GM12878 (cell line): ENCODE data around the gene KCNN1. TPM values are rescaled to one million over a fixed set of nuclear protein-coding genes. Genes with fewer than 3 reads are reported as not detected.

ENCODE experiments used
- ATAC-seq: fragments of 200-7000 bp; cut with Tn5 transposase; 3 replicates; pipeline ENCODE4 v1.9.1; 2020; ENCODE audit warnings: mild to moderate bottlenecking, moderate library complexity
- BruUV-seq: library from RNA; stranded (reverse); fragments of 400-500 nt; replicated peaks from 2 replicates; lab custom pipeline; 2021; lab: Mats Ljungman, UMichigan
- CTCF ChIA-PET: fragments of 300-600 bp; sonication (Branson Sonifier 250); formaldehyde crosslinking; extraction: SDS; loops from one replicate; lab custom pipeline; 2021; ENCODE audit warnings: inconsistent platforms; lab: Yijun Ruan, JAX
- POLR2A ChIA-PET: fragments of 350-600 bp; formaldehyde crosslinking; extraction: SDS; loops from one replicate; lab custom pipeline; 2021; ENCODE audit warnings: inconsistent platforms; lab: Charles Lee
- RAD21 ChIA-PET: fragments of 300-600 bp; sonication (Branson Sonifier 250); formaldehyde crosslinking; loops from one replicate; lab custom pipeline; 2023; ENCODE audit warnings: antibody characterized with exemption; ENCODE audit not compliant: unreplicated experiment; lab: Charles Lee
- SMC1A ChIA-PET: fragments of 300-600 bp; sonication (Branson Sonifier 250); formaldehyde crosslinking; loops from one replicate; lab custom pipeline; 2023; ENCODE audit not compliant: unreplicated experiment, uncharacterized antibody; lab: Charles Lee
- DNase-seq: peaks from one replicate; pipeline ENCODE4 v3.0.0-alpha.2; 2011; ENCODE audit warnings: low read depth, low spot score
- FAIRE-seq: peaks from 3 replicates; lab custom pipeline; 2011; peaks lifted over from hg19 to GRCh38; lab: Jason Lieb, UNC
- H2AFZ ChIP-seq: 2 replicates; pipeline ENCODE4 v1.6.0; 2011; ENCODE audit warnings: low read depth, low read length, control low read depth; ENCODE audit not compliant: control insufficient read depth
- H3K27ac ChIP-seq: 2 replicates; pipeline ENCODE4 v1.5.1; 2011; ENCODE audit warnings: control low read depth; ENCODE audit not compliant: control insufficient read depth, insufficient read depth
- H3K27me3 ChIP-seq, 2 experiments: replicated peaks in 1 of 2; 2 replicates each; pipeline versions ENCODE4 v1.6.0 to v1.6.1; 2011; ENCODE audit warnings: low read length in 1 of 2; ENCODE audit not compliant: control insufficient read depth in 2 of 2, insufficient read depth in 2 of 2
- H3K36me3 ChIP-seq, 2 experiments: 2 replicates each; pipeline ENCODE4 v1.5.1; 2011; ENCODE audit warnings: low read length in 1 of 2; ENCODE audit not compliant: control insufficient read depth in 2 of 2, insufficient read depth in 2 of 2
- H3K4me1 ChIP-seq: 2 replicates; pipeline ENCODE4 v1.6.1; 2011; ENCODE audit warnings: mild to moderate bottlenecking, low read length, moderate library complexity, mixed read lengths; ENCODE audit not compliant: control insufficient read depth, insufficient read depth
- H3K4me2 ChIP-seq: 2 replicates; pipeline ENCODE4 v1.6.0; 2011; ENCODE audit warnings: control low read depth; ENCODE audit not compliant: control insufficient read depth, insufficient read depth
- H3K4me3 ChIP-seq: fragments of 200-600 bp; sonication (generic); 2 replicates; pipeline ENCODE4 v1.5.1; 2016
- H3K79me2 ChIP-seq: 2 replicates; pipeline ENCODE4 v1.6.0; 2011; ENCODE audit warnings: low read length; ENCODE audit not compliant: control insufficient read depth, insufficient read depth
- H3K9ac ChIP-seq: 2 replicates; pipeline ENCODE4 v1.8.0; 2011; ENCODE audit warnings: low read length, control low read depth, mixed read lengths; ENCODE audit not compliant: control insufficient read depth, insufficient read depth
- H3K9me3 ChIP-seq: replicated peaks from 3 replicates; pipeline ENCODE4 v1.5.1; 2011; ENCODE audit warnings: mild to moderate bottlenecking, low read length; ENCODE audit not compliant: control insufficient read depth, insufficient read depth
- H4K20me1 ChIP-seq: 2 replicates; pipeline ENCODE4 v1.6.0; 2011; ENCODE audit not compliant: control insufficient read depth, insufficient read depth
- BACH1 ChIP-seq: fragments of 450-650 bp; IDR thresholded peaks from 2 replicates; pipeline ENCODE4 v1.6.1; 2017; ENCODE audit warnings: mild to moderate bottlenecking, borderline replicate concordance
- BHLHE40 ChIP-seq, 2 experiments: fragments of 450-650 bp in 1 of 2; IDR thresholded peaks; 2 replicates each; pipeline ENCODE4 v1.6.1; 2011 to 2017; ENCODE audit warnings: low read depth in 2 of 2, borderline replicate concordance in 1 of 2, improper control_type of control experiment in 1 of 2, low read length in 1 of 2, mild to moderate bottlenecking in 1 of 2
- EED ChIP-seq: sonication (generic); IDR thresholded peaks from 2 replicates; pipeline ENCODE4 v1.6.1; 2016; ENCODE audit warnings: antibody characterized with exemption, low read depth
- EGR1 ChIP-seq, 2 experiments: IDR thresholded peaks; 1 replicate in 1 of 2; 2 replicates in 1 of 2; pipeline ENCODE4 v1.6.1; 2011 to 2012; ENCODE audit warnings: low read depth in 2 of 2, low read length in 2 of 2, borderline replicate concordance in 1 of 2, mild to moderate bottlenecking in 1 of 2, moderate library complexity in 1 of 2
- ETV6 ChIP-seq, 2 experiments: fragments of 450-650 bp in 1 of 2; IDR thresholded peaks in 1 of 2; conservative IDR thresholded peaks in 1 of 2; 2 replicates each; pipeline ENCODE4 v1.6.1; 2014; ENCODE audit warnings: antibody characterized with exemption in 1 of 2, borderline replicate concordance in 1 of 2, low read depth in 1 of 2, mild to moderate bottlenecking in 1 of 2, moderate library complexity in 1 of 2
- IKZF1 ChIP-seq: fragments of 450-650 bp; conservative IDR thresholded peaks from 2 replicates; pipeline ENCODE4 v1.6.1; 2017; ENCODE audit warnings: antibody characterized with exemption, mild to moderate bottlenecking
- IKZF2 ChIP-seq, 2 experiments: fragments of 450-650 bp; IDR thresholded peaks; 2 replicates each; pipeline ENCODE4 v1.6.1; 2017; ENCODE audit warnings: mild to moderate bottlenecking in 2 of 2, moderate library complexity in 2 of 2
- JUND ChIP-seq: IDR thresholded peaks from 2 replicates; pipeline ENCODE4 v1.6.1; 2012; ENCODE audit warnings: low read depth, mild to moderate bottlenecking, low read length, improper control_type of control experiment, moderate library complexity
- LARP7 ChIP-seq: fragments of 450-650 bp; IDR thresholded peaks from 2 replicates; pipeline ENCODE4 v1.6.1; 2017; ENCODE audit warnings: mild to moderate bottlenecking
- PAX5 ChIP-seq: IDR thresholded peaks from 2 replicates; pipeline ENCODE4 v1.6.1; 2011; ENCODE audit warnings: low read depth, low read length, borderline replicate concordance
- WGBS: methylation state at CpG from one replicate; pipeline ENCODE4 v1.1.6; 2016; ENCODE audit warnings: low lambda C conversion rate; ENCODE audit not compliant: insufficient replicate concordance, insufficient coverage; ENCODE audit errors: missing lambda C conversion rate; 5-methylcytosine and 5-hydroxymethylcytosine counted together
- in situ Hi-C: fragments of 300-500 bp; cut with MboI; formaldehyde crosslinking; loops from 9 replicates; pipeline ENCODE4 v1.14.3; 2018; ENCODE audit warnings: mixed read lengths
- intact Hi-C: fragments of 100-400 bp; cut with micrococcal nuclease; formaldehyde crosslinking; loops from one replicate; pipeline ENCODE4 v1.14.2; 2022; ENCODE audit not compliant: unreplicated experiment
- polyA plus RNA-seq, 11 experiments: library from polyadenylated mRNA; depleted of rRNA in 4 of 11; unstranded in 6 of 11; stranded (reverse) in 5 of 11; fragments of >200 nt; fragmentation: Nextera tagmentation in 4 of 11; fragmentation: Illumina TruSeq in 1 of 11; extraction: Ambion mirVana in 4 of 11; extraction: Trizol in 1 of 11; gene quantifications; 1 replicate in 1 of 11; 2 replicates in 10 of 11; pipeline versions ENCODE4 v1.2.1 to v1.2.3, GENCODE V29; 2011 to 2016; ENCODE audit warnings: inconsistent platforms in 2 of 11, missing spikeins in 2 of 11, low read depth in 1 of 11
- total RNA-seq, 4 experiments: library from RNA; depleted of rRNA in 3 of 4; stranded (reverse); fragments of >200 nt in 3 of 4; fragmentation: Illumina TruSeq in 1 of 4; extraction: Trizol in 1 of 4; gene quantifications; 2 replicates each; pipeline versions ENCODE4 v1.2.1 to v1.2.3, GENCODE V29; 2013 to 2021
- TF ChIP-seq, protein P1 (sequence below): fragments of 450-650 bp; IDR thresholded peaks from 2 replicates; pipeline ENCODE4 v1.6.1; 2016; ENCODE audit warnings: mild to moderate bottlenecking
- TF ChIP-seq, protein P2 (sequence below): fragments of 450-650 bp; IDR thresholded peaks from 2 replicates; pipeline ENCODE4 v1.6.1; 2017; ENCODE audit warnings: low read depth, mild to moderate bottlenecking, moderate library complexity
- TF ChIP-seq, protein P3 (sequence below): fragments of 450-650 bp; IDR thresholded peaks from 2 replicates; pipeline ENCODE4 v1.6.1; 2017; ENCODE audit warnings: mild to moderate bottlenecking
- TF ChIP-seq, protein P4 (sequence below): fragments of 450-650 bp; IDR thresholded peaks from 2 replicates; pipeline ENCODE4 v1.6.1; 2017; ENCODE audit warnings: mild to moderate bottlenecking, low read depth, inconsistent platforms; ENCODE audit not compliant: poor library complexity, severe bottlenecking

The KCNN1 gene
- total and polyA plus RNA-seq, 10 of the 15 experiments (the other 5 are each of a cell fraction or from before 2014, with no cell fraction given) = 0.02 to 0.95 (median 0.16) TPM; not detected in 1

DNA sequence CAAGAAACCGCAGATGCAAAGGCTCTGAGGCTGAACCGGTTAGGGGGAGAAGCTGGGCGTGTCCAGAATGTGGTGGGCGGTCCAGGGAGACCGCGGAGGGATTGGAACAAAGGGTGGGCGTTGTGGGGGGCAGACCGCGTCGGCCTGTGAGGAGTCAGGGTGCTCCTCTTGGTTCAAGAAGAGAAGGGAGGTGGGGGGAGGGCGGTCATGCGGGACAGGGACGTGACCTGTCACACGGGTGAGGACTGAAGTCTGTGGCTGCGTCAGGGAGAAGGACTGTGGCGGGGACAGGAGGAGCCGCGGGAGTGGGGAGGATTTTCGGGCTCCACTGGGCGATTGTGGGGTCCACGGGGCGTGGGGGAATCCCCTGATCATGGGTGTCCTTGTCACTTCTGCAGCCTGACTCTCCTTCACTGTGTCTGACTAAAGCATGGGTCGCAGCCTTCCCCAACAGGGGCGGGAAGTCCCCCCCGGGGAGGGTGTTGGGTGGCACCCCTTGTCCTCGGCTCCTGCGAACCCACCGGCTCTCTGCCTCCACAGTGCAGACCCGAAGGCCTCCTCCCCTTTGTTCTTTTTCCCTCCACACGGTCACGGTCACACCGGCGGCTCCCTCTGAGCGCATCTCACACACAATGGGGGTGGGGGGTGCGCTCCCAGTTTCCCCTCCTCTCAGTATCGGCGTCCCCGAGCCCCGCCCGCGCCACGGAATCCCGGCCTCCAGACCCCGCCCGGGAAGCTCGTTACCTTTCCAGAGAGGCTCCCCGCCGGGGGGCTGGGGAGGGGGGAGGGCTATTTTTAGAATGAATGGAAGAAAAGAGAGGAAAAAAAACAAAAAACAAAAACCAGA lies 16.4 kb upstream of the KCNN1 start:
- Histone ChIP-seq H3K9ac (peak overlapping the region; percentile 38), H3K4me3 (peak overlapping the region; percentile 74), H3K79me2 (no peaks in the 10 kb centered on the region), H3K27me3 (peaks cover 10 to 11% of the 10 kb centered on the region in 2 experiments), H3K4me1 (peaks cover 45% of the 10 kb centered on the region), H3K36me3 (no peaks in the 10 kb centered on the region), H4K20me1 (no peaks in the 10 kb centered on the region), H2AFZ (peak overlapping the region; percentile 34), H3K27ac (no peak overlapping the region), H3K4me2 (peak overlapping the region; percentile 92), H3K9me3 (no peaks in the 10 kb centered on the region)
- RAD21 ChIA-PET = interaction anchor here (0.6 to 2.7 kb wide), 4 partner anchors 45 to 91 kb away, joined by 4 to 14 read pairs (median 5); partner anchors contain the start of gene RPL18A
- intact Hi-C loops (no loop called here), in situ Hi-C loops (no loop called here)
- WGBS = 4% methylated on average over 40 of the region's 48 CpGs
- BruUV-seq = no TSS peak
- DNase-seq (no peak), FAIRE-seq (no peak), ATAC-seq (peak; percentile 9)
- POLR2A ChIA-PET = interaction anchor here (0.7 to 2.9 kb wide), 3 partner anchors 17 to 376 kb away, joined by 3 to 14 read pairs (median 5); partner anchors contain the start of gene CCDC124
- CTCF ChIA-PET = interaction anchor here (0.6 to 1.3 kb wide), 6 partner anchors 12 to 785 kb away, joined by 3 to 4 read pairs (median 4); no protein-coding TSS in a partner anchor
- SMC1A ChIA-PET = no interaction called here
- TF ChIP-seq PAX5 = peak; percentile 5; the same call in 1 of the 2 replicates
- TF ChIP-seq, protein P1, sequence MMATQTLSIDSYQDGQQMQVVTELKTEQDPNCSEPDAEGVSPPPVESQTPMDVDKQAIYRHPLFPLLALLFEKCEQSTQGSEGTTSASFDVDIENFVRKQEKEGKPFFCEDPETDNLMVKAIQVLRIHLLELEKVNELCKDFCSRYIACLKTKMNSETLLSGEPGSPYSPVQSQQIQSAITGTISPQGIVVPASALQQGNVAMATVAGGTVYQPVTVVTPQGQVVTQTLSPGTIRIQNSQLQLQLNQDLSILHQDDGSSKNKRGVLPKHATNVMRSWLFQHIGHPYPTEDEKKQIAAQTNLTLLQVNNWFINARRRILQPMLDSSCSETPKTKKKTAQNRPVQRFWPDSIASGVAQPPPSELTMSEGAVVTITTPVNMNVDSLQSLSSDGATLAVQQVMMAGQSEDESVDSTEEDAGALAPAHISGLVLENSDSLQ = 0 out of 2 replicates have a peak, but pooled peaks have one; percentile 25
- TF ChIP-seq BHLHE40 (IDR thresholded peaks at IDR 0.05; ENCODE audit: borderline replicate concordance in 1 of 2, low read depth in 2 of 2, low read length in 1 of 2) = peak; percentile 27 to 73; a peak in 3 of 4 replicates
- TF ChIP-seq, protein P2, sequence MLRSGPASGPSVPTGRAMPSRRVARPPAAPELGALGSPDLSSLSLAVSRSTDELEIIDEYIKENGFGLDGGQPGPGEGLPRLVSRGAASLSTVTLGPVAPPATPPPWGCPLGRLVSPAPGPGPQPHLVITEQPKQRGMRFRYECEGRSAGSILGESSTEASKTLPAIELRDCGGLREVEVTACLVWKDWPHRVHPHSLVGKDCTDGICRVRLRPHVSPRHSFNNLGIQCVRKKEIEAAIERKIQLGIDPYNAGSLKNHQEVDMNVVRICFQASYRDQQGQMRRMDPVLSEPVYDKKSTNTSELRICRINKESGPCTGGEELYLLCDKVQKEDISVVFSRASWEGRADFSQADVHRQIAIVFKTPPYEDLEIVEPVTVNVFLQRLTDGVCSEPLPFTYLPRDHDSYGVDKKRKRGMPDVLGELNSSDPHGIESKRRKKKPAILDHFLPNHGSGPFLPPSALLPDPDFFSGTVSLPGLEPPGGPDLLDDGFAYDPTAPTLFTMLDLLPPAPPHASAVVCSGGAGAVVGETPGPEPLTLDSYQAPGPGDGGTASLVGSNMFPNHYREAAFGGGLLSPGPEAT = peak; percentile 68; the same call in 1 of the 2 replicates
- TF ChIP-seq IKZF2 (IDR thresholded peaks at IDR 0.05) = peak; percentile 60 to 80; a peak in 3 of 4 replicates
- TF ChIP-seq EED = 0 out of 2 replicates have a peak, but pooled peaks have one; percentile 12
- TF ChIP-seq JUND = no peak
- peak; percentile 89; the same call in 1 of the 2 replicates for TF ChIP-seq BACH1
- peak in 1 of 2 experiments; percentile 68; a peak in 2 of 3 replicates for TF ChIP-seq EGR1 (IDR thresholded peaks at IDR 0.05; ENCODE audit: borderline replicate concordance in 1 of 2, low read depth in 2 of 2, low read length in 2 of 2)
- TF ChIP-seq, protein P3, sequence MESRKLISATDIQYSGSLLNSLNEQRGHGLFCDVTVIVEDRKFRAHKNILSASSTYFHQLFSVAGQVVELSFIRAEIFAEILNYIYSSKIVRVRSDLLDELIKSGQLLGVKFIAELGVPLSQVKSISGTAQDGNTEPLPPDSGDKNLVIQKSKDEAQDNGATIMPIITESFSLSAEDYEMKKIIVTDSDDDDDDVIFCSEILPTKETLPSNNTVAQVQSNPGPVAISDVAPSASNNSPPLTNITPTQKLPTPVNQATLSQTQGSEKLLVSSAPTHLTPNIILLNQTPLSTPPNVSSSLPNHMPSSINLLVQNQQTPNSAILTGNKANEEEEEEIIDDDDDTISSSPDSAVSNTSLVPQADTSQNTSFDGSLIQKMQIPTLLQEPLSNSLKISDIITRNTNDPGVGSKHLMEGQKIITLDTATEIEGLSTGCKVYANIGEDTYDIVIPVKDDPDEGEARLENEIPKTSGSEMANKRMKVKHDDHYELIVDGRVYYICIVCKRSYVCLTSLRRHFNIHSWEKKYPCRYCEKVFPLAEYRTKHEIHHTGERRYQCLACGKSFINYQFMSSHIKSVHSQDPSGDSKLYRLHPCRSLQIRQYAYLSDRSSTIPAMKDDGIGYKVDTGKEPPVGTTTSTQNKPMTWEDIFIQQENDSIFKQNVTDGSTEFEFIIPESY = no peak
- TF ChIP-seq LARP7 = 0 out of 2 replicates have a peak, but pooled peaks have one; percentile 55
- no peak for TF ChIP-seq ETV6 (conservative IDR thresholded peaks at IDR 0.05 in 1 of 2, IDR thresholded peaks at IDR 0.05 in 1 of 2; ENCODE audit: borderline replicate concordance in 1 of 2, low read depth in 1 of 2)
- TF ChIP-seq, protein P4, sequence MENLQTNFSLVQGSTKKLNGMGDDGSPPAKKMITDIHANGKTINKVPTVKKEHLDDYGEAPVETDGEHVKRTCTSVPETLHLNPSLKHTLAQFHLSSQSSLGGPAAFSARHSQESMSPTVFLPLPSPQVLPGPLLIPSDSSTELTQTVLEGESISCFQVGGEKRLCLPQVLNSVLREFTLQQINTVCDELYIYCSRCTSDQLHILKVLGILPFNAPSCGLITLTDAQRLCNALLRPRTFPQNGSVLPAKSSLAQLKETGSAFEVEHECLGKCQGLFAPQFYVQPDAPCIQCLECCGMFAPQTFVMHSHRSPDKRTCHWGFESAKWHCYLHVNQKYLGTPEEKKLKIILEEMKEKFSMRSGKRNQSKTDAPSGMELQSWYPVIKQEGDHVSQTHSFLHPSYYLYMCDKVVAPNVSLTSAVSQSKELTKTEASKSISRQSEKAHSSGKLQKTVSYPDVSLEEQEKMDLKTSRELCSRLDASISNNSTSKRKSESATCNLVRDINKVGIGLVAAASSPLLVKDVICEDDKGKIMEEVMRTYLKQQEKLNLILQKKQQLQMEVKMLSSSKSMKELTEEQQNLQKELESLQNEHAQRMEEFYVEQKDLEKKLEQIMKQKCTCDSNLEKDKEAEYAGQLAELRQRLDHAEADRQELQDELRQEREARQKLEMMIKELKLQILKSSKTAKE = peak; percentile 30
- peak; percentile 62; the same call in 1 of the 2 replicates for TF ChIP-seq IKZF1
